NOMO-1 (cell line): Measurements from ENCODE around the gene RNU1-4.
"Not testable (repeated sequence)": the region's sequence is repeated elsewhere in the genome, so short reads cannot be mapped to it uniquely, and the experiment has no call there.

ENCODE experiments used
- DNase-seq, 2 experiments: peaks; one replicate each; lab custom pipeline; 2025; ENCODE audit not compliant: unreplicated experiment in 2 of 2; lab: John Stamatoyannopoulos, UW

RNU1-4 gene

GRCh38 chr1:16725439-16726245, 14.7 kb upstream of the RNU1-4 start:
- DNase-seq, result not testable (repeated sequence)

GRCh38 chr1:16727190-16728111, 12.9 kb upstream of the RNU1-4 start:
- peak; percentile 15 to 30 for DNase-seq

GRCh38 chr1:16728243-16728949, 11.9 kb upstream of the RNU1-4 start:
- peak; percentile 30 to 47 for DNase-seq

DNA sequence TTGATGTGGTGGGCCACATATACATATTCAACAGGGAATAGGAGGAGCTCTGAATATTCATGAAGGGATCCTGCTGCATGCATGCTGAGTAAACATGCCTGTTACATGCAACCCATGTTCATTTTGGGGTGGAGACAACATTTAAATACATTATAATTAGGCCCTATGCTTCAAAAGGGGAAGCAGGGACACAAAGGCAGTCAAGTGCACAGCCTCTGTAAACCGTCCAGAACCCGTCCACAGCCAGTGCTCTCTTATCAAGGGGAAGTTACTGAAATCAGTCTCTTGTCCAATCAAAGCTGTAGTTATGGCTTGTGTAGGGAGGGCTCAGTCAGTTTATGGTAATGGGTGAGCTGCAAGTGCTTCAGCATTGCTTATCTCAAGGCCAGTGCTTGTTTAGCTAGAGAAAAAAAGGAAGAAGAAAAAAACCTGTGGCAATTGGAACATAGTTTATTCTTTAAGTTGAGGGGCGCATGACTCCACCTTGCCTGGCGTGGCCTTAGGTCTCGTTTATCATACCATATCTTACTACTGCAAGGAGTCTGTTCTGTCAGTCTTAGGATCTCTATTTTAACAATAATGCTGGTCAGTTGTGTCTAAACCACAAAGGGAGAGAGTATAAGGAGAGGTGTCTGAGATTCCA, 7.9 kb upstream of the RNU1-4 start:
- DNase-seq, result not testable (repeated sequence)

GRCh38 chr1:16741230-16741629, 914 bp downstream of the RNU1-4 start:
- DNase-seq, result not testable (repeated sequence)

GRCh38 chr1:16747660-16748059, 7.3 kb downstream of the RNU1-4 start:
- not testable (repeated sequence) for DNase-seq

DNA sequence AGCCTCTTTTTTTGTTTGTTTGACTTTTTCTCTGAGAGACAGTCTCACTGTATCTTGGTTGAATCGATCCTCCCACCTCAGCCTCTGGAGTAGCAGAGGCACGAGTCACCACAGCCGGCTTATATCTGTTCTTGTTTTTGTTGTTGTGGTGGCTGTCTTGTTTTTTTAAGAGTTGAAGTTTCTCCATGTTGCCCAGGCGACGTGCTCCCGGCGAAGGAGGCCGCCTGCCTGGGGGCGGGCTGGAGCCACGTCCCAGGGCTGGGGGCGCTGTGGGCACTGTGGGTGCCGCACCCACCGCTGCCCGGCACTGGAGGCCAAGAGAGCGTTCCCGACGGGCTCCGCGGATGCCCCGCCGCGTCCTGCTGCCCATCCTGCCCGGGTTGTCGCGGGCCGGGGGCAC, 8.4 kb downstream of the RNU1-4 start:
- DNase-seq, result not testable (repeated sequence)

- not testable (repeated sequence) for DNase-seq
Measured at GRCh38 chr1:16749910-16750888, 9.9 kb downstream of the RNU1-4 start.

- DNase-seq, result not testable (repeated sequence)
Measured at GRCh38 chr1:16752770-16753169, 12.5 kb downstream of the RNU1-4 start.

DNA sequence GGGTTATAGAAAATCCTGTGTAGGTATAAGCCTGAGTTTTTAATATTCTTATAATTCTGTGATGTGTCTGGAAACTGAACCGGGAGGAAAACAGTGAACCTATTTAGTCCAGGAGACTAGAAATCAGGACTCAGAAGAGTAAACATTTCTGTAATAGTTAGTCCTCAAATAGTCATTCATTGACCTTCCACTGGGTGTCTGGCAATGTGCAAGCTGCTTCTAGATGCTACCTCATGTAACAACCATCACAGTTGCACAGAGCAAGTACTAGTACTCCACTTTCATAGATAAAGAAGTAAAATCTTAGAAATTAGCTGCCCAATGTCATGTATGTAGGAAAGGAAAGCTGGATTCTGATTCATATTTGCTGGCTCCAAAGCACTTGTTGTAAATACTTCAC, 15.1 kb downstream of the RNU1-4 start:
- DNase-seq, result not testable (repeated sequence)

GRCh38 chr1:16755932-16756331, 15.6 kb downstream of the RNU1-4 start:
- DNase-seq, result not testable (repeated sequence)

DNA sequence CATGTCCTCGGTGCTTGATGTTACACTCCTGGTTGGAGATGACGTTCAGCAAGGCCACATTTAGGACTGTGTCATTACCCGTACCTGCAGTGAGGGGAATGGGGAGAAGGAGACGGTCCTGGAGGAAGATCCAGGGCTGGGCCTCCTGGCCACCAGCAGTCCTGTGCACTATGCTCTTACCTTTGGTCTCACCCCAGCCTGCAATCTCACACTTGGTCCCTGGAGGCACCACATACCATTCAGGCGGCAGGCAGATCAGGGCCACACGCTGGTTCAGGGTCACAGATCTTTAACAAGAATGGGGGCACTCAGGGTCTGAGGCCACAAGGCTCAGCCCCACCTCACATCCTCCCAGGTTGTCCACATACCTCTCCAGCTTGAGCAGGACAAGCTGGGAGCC, 17.3 kb downstream of the RNU1-4 start:
- DNase-seq, result not testable (repeated sequence)

GRCh38 chr1:16758060-16758459, 17.7 kb downstream of the RNU1-4 start:
- DNase-seq, result not testable (repeated sequence)

DNA sequence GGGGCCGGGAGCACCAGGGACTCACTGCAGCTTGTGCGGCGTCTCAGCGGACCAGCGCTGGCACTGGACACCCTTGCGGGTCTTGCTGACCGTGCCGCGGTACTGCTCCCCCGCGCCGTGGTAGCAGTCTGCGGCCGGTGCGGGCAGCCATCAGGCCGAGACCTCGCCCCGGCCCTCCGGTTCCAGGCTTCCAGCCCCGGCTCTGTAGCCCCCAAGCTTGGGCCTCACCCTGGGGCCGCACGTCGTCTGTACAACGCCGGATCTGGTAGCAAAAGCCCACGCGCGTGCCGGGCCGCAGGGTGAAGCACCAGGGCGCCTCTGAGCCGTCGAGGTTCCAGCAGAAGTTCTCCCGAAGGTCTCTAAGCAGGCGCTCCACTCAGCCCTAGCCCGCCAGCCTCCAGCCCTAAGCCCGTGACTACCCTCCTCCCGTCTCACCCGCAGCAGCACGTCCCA, 18.8 kb downstream of the RNU1-4 start:
- DNase-seq, result not testable (repeated sequence)

DNA sequence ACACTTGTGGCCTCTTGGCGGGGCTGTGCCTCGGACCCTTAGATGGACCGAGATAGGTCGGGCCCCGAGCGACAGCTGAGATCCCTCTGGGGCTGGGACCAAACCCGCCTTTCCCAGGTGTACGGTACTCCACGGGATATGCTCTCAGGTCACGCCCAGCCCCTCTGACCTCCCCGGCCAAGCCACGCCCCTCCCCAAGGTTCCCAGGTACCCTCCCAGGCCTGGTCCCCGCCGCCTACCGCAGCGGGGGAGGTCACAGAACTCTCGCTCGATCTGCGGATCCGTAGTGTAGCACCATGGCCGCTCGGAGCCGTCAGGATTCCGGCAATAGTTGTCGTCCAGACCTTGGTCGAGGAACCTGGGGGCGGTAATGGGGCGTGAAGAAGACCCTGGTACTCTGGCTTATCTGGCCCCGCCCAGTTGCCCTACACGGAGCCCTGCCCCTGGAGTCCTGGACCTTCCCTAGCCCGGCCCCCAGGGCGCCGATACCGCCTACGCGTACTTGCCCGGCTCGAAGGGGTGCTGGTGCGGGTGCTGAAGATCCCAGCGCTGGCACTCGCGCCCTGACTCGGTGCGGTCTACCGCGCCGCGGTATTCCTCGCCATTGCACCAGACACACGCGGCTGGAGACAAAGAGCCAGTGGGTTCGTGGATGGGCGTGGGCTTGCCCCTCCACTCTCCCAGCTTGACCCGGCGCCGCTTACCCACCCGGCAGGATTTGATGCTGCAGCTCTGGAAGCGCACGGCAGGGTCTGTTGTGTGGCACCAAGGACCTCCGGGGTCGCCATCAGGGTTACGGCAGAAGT, 19.5 kb downstream of the RNU1-4 start:
- DNase-seq, result not testable (repeated sequence)

GRCh38 chr1:16760456-16760765, 20.1 kb downstream of the RNU1-4 start:
- DNase-seq, result not testable (repeated sequence)

- DNase-seq, result not testable (repeated sequence)
Measured at GRCh38 chr1:16760801-16761200, 20.5 kb downstream of the RNU1-4 start.

DNA sequence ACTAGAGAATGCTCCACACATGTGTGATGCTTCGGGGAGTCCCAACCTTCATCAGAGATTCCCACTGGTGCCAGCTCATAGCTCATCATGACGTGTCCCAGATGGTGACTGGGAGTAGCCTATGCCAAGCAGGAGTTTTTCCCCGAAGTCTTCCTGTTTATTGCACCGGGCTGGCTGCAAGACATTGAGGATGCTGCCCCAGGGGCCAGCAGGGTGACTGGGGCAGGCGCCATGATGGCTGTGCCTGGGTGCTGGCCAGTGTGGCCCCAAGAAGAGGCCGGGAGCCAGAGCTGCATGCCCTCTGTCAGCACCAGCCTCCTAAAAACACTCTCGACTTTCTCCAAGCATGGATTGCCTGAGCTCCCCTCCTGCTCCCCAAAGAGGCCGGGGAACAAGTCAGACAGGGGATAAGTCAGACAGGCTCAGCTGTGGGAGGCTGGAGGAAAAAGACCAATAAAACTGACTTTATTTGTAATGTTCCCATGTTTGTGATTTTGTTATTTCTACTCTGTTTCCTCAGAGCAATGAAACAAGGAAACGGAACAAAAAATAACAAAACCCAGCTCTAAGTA, 24.0 kb downstream of the RNU1-4 start:
- not testable (repeated sequence) for DNase-seq
